Upper lobe of left lung (tissue), 4 donors: ENCODE results near the gene STEAP3.

Experiments
- CTCF ChIP-seq, 6 experiments: fragments of 450-650 bp in 4 of 6; fragments of 200-600 bp in 2 of 6; sonication (generic) in 2 of 6; IDR thresholded peaks; one replicate each; pipeline ENCODE4 v1.5.1; 2016 to 2019; ENCODE audit warnings: antibody characterized with exemption in 6 of 6
- EP300 ChIP-seq, 4 donors: sonication (generic); formaldehyde crosslinking; IDR thresholded peaks; one replicate each; pipeline ENCODE4 v1.5.1; 2017; ENCODE audit warnings: antibody characterized with exemption in 4 of 4, control low read depth in 2 of 4
- POLR2A ChIP-seq, 4 donors: fragments of 450-650 bp; IDR thresholded peaks; one replicate each; pipeline ENCODE4 v1.5.1; 2016 to 2017; ENCODE audit warnings: antibody characterized with exemption in 4 of 4, mild to moderate bottlenecking in 2 of 4
- POLR2AphosphoS5 ChIP-seq, 2 donors: sonication (generic); formaldehyde crosslinking; IDR thresholded peaks; one replicate each; pipeline ENCODE4 v1.5.1; 2017; ENCODE audit warnings: antibody characterized with exemption in 2 of 2

- no peak for TF ChIP-seq CTCF (IDR thresholded peaks at IDR 0.05)
- no peak for TF ChIP-seq POLR2A (IDR thresholded peaks at IDR 0.05)
- TF ChIP-seq POLR2AphosphoS5 (IDR thresholded peaks at IDR 0.05) = no peak
- no peak for TF ChIP-seq EP300 (IDR thresholded peaks at IDR 0.05)
These were observed 2.3 kb downstream of the STEAP3 start for GRCh38 chr2:119225926-119226325.
